GM19238 (cell line): ENCODE measurements around the gene MS4A10.
"Not testable (repeated sequence)": the region's sequence is repeated elsewhere in the genome, so short reads cannot be mapped to it uniquely, and the experiment has no call there.

ENCODE experiments used
- DNase-seq: peaks from one replicate; pipeline ENCODE4 v3.0.0; 2011; ENCODE audit warnings: low spot score; ENCODE audit not compliant: insufficient read length

MS4A10 gene

DNA sequence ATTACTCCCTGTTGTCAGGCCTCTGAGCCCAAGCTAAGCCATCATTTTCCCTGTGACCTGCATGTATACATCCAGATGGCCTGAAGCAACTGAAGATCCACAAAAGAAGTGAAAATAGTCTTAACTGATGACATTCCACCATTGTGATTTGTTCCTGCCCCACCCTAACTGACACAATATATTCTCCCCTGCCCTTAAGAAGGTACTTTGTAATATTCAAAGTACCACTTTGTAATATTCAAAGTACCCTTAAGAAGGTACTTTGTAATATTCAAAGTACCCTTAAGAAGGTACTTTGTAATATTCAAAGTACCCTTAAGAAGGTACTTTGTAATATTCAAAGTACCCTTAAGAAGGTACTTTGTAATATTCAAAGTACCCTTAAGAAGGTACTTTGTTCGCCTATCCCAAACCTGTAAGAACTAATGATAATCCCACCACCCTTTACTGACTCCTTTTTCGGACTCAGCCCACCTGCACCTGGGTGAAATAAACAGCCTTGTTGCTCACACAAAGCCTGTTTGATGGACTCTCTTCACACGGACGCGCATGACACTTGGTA is 38.7 kb downstream of the MS4A10 start:
- DNase-seq, result not testable (repeated sequence)

DNA sequence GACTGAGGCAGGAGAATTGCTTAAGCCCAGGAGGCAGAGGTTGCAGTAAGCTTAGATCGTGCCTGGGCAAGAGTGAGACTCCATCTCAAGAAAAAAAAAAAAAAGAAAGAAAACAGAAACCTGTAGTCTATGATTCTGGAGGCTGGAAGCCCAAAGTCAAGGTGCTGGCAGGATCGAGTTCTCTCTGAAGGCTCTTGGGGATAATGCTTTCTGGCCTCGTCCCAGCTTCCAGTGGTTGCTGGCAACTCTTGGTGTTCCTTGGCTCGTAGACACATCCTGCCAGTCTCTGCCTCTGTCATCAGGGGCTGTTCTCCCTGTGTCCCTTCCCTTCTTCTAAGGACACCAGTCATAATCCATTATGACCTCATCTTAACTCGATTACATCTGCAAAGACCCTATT is 40.0 kb downstream of the MS4A10 start:
- no peak for DNase-seq

DNA sequence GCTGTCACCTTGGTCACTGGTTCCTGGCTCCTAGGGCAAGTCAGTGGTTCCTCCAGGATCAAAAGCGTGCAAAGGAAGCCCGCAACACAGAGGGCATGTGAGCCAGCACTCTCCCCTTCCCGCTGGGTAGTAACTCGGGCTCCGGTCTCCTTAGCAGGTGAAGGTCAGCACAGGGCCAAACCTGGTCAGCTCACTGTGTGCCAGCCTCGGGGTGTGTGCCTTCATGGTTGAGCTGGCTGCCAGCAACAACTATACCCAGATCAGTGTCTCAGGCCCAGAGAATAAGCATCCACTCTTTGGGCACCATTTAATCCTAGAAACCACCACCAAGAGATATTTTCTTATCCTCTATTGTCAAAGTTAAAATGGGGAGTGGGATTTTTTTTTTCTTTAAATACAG is 40.7 kb downstream of the MS4A10 start:
- DNase-seq, result no peak

DNA sequence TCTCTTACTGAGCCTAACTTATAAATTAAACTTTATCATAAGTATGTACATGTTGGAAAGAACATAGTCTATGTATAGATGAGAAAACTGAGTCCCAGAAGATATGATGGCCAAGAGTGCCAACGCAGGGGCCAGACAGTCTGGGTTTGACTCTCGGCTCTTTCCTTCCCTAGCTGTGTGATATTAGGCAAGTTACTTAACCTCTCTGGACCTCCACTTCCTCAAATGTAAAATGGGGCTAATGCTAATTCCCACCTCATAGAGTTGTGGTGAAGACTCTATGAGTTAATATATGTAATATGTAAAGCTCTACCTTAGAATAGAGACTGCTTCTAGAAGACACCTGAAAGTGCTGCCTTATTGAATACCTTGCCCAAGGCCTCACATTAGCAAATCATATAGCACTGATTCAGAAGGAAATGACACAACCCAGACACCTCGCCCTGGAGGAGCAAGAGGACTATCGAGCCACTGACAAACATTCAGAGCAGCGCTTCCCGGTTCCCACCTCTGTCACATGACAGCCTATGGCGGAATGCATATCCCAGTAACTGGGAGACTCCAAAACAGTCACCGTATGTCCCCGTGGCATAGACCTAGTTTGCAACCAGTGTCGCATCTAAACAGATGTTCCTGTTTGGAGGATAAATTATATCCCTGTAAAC is 45.5 kb downstream of the MS4A10 start:
- no peak for DNase-seq

DNA sequence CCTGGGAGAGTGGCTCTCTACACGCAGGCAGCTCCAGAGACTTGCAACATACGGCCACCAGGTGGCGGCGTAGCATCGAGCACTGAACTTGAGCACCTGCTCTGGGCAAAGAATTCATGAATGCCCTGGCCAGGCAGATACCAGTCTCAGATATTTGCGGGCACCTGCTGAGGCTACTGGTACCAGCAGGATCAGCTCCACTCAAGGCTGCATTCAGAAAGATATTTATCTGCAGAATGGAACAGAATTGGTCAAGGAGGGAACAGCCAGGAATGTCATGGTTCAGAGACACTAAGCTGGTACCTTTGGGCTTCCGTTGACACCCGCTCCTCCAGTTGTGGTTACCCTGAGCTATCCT is 46.0 kb downstream of the MS4A10 start:
- DNase-seq, result peak; percentile 72

DNA sequence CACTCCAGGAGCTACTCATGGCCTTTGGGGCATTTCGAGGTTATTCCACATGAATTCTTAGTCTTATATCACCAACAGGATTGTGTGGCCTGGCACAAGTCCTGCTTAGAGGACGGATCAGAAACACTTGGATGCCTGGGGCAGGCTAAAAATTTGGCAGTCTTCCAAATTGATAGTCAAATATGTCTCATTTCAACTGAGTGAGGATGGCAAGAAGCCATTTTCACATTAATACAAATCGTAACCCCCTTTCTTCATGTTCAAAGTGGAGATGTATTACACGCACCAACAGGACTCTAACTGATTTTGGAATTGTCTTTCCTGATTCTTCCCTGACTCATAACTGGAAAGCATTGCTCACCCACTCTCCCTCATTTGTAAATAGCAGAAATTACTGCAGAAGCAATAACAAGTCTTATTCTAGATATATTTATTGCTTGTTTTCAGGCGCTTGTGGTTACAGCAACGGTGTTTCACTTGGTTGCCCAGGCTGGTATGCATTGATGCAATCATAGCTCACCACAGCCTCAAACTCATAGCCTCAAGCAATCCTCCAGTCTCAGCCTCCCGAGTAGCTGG is 46.5 kb downstream of the MS4A10 start:
- no peak for DNase-seq

DNA sequence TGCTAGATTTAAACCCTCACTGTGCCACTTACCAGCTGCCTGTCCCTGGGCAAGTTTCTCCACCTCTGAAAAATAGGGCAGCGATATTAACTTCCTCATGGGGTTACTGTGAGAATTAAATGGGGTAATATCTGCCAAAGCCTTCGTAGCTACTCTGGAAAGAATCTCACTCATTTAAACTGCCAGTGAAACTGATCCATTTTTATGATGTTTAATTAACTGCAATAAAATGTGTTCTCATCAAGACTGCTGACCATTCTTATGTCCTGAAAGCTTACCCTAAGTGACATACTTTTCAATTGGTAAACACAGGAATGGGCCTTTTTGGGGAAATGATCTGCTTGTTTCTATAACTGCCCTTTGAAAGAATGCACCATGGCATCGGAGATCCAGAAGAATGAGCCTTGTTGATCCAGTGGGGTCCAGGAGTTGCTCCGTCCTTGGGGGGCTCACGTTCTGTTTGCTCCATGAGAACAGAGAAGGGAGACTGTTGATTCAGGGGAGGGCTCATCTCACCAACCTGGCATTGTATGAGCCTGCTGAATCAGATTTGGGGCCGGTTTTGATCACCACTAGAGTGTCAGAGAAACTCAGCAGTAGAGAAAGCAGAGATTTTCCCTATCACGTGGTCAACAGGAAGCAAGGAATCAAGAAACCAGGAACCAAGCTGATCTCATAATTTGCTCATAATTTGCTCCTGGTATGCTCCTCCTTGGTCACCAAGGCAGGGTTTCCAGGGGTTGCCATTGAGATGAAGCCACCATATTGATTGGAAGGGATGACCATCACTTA is 49.8 kb downstream of the MS4A10 start:
- no peak for DNase-seq

DNA sequence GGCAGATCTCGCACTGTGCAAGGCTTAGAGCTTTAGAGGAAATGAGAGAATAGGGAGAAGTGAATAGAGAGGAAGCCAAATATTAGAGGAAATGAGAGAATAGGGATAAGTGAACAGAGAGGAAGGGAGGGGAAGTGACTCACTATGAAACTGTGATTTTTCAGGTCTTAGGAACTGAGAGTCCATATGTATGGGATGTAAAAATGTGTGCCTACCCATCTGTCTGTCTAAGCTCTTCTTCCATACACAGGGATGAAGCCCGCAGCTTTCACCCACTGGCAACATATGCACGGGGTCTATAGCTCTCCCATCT is 50.4 kb downstream of the MS4A10 start:
- no peak for DNase-seq

DNA sequence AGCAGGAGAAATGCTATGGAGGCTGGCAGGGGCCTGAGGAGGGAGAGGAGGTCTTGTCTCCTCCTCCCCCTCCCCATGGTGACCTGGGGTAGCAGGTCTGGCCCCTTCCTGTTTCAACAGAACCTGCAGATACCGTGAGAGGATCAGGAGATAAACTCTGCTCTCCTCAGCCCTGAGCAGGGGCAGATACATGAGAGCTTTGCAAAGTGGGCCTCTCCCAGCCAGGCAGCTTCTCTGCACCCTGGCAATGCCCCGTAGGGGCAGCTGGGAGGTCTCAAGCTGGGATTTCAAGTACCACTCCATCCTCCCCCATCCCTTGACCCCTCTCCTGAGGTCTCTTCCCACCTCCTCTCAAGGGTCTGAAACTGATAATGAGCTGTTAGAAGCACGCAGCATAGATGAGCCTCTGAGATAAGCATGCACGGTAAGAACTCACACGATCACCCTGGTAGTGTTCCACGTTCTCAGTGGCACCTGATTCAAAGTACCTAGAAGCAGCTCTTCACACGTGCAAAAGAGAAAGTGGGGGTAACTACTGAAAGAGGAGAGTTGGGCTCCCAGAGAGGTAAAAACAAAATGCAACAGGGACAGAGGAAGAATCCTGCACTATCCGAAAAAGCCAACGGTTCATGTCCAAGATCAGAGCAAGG is 51.9 kb downstream of the MS4A10 start:
- no peak for DNase-seq

DNA sequence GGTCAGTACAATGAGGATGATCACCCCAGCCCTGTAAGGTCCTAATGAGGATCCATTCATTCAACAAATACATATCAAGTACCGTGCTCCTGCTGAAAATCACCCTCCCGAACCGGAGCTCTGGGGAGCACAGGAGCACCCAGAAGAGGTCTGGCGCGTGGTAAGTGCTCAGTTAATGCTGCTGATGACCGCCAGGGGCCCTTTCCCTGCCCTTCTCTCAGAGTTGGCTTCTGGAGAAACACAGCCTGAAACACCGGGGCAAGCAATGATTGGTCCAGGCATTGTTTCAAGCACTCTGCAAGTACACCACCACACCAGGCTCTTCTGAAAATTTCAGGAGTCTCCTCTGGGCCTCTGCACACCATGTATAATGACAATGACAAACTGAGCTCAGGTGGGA is 53.0 kb downstream of the MS4A10 start:
- no peak for DNase-seq

DNA sequence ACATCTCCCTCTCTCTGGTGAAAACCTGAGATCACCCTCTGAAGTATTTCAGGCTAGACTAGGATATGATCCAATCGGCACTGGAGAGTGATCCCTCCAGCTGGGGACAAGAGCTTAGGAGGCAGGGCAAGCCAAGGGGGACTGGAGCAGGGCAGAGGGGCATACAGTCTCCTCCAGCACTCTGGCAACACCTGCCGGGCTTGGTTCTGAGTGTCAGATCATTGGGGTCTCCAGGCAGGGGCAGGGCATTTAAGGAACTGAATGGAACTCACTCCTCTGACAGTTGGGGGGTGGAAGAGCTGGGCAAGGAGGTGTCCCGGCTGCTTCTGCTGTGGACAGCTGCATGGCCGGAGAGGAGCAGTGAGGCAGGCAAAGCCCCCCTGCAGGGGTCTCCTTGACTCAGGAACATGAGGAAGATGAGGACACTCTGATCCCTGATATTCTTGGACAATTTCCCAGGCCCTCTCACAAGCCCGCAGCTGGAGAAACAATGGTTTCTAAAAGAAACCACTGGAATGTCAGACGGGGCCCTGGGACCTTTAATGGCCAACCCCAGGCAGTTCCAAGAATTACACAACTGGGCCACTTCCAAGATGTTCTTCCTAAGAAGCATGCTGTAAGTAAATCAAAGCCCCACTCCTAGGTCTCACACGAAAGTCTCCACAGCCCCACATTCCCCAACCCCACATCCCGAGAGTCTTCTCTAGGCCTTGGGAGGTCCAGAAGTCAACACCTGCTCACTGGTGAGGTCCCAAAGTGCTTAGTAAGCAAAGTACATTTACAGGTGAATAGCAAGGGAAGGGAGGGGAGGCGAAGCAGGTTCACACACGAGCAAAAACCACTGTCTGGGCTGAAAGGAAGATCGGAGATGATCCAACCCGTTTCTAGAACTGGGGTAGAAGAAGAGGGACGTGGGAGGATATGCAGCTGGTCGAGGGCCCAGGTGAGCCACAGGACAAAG is 55.6 kb downstream of the MS4A10 start:
- DNase-seq, result no peak

DNA sequence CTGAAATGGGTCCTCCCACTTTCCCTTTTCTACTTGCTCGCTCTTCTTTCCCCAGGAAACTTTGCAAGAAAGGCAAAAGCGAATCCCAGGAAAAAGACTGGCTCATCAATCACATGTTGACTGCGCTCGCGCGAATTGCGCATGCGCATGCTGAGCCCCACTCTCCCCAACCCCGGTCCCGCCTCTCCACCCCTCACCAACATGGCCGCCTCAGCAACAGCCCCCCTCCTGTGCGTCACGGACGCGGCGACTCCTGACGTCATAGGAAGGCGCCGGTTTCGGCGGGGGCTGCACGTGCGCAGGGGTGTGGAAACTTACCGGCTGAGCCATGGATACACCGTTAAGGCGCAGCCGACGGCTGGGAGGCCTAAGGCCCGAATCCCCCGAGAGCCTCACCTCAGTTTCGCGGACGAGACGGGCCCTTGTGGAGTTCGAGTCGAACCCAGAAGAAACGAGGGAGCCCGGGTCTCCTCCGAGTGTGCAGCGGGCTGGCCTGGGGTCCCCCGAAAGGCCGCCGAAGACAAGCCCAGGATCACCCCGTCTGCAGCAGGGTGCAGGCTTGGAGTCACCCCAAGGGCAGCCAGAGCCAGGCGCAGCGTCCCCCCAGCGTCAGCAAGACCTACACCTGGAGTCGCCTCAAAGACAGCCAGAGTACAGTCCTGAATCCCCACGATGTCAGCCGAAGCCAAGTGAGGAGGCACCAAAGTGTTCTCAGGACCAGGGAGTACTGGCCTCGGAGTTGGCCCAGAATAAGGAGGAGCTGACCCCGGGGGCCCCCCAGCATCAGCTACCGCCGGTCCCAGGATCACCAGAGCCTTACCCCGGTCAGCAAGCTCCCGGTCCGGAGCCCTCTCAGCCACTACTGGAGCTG is 56.9 kb downstream of the MS4A10 start, which contains the start of gene CCDC86:
CCDC86 (plus strand) TSS at position 317 of the 871 bp plus-strand sequence; CDS start at position 329, 12 bp downstream.
- DNase-seq, result peak; percentile 99

DNA sequence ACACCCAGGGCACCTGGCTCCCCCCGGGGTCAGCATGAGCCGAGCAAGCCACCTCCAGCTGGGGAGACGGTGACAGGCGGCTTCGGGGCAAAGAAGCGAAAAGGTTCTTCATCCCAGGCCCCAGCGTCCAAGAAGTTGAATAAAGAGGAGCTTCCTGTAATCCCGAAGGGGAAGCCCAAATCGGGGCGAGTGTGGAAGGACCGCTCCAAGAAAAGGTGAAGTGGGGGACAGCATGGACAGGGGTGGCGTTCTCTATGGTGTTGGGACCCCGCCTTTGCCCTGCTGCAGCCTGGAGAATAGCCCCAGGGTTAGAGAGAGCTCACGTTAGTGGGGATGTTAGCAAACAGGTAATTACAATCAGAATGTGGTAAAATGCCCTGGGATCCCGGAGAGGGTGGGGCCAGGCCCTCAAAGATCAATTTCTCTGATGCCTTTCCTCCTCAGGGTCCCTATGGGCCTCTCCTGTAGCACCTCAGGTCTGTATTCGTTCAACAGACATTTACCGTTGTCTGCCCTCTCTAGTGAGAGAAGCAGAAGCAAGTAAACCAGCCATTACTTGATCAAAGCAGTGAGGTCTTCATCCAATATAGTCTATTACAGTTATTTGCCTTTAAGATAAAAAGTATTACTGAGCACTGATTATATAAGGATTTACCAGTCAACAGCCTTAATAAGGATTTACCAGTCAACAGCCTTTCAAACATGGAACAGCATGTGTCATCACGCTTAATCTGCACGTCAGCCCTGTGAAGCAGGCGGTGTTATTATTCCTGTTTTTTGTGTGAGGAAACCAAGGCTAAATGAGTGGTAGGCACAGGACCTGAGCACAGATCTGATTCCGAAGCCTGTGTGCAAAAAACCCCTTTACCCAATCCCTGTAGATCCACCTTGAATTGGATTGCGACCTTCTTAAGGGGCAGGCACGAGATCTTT is 57.8 kb downstream of the MS4A10 start:
- DNase-seq, result no peak

DNA sequence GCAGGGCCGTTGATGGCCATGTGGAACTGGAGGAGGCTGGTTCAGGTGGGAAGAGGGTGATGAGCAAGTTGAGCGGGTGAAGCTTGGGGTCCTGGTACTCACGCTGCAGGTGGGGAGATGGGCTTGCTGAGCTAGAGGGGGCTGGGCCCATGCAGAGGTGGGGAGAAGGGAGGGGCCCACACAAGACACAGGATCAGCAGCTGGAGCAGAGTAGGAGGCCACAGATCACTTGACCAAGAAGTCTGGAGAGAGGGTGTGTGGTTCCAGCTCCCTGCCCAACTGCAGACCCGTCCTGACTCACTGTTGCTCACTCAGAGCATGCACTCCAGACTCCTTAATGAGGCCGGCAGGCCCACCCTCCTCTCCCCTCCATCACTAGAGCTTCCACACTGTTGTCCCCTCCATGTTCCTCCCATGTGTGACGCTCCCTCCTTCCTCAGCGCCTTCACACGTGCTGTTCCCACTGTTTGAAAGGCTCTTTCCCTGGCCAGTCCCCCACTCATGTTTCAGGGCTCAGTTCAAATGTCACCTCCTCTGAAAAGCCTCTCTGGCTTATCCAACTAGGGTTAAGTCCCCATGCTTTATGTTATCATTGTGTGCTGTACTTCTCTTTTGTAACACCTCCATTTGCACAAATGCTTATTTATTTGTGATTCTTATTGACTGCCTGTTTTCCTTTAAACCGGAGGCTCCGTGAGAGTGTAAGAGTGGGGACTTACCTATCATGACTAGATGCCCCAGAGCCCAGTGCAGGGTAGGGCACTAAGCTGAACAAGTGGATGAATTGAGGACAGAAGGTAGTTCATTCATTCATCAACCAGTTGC is 59.1 kb downstream of the MS4A10 start:
- no peak for DNase-seq

DNA sequence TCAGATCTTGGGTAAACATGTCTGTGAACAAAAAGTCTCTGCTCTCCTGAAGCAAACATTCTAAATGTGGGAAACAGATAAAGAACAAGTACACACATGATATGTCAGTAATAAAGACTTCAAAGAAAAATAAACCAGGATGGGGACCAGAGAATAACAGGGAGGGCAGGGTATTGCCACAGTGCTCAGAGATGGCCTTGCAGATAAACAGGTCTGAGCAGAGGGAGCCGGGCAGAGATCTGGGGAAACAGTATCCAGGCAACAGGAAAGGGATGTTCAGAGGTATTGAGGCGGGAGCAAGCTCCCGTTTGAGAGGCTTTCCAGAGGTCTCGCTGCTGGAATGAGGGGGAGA is 59.7 kb downstream of the MS4A10 start:
- DNase-seq, result no peak

DNA sequence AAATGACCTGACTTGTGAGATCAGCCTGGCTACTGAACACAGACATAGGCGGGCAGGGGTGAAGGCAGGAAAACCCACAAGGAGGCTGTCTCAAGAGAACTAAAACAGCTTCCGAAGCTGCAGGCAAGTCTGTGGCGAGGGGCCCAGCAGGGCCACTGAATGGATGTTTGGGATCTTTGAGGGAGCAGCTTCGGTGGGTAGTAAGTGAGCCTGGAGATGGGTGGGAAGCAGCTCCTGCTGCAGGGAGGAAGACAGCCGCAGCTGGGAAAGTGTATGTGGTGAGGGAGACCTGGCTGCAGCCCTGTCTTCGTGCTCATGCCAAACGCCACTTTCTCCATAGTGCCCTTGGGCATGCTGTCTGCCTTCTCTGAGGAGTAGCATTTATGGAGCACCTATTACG is 60.2 kb downstream of the MS4A10 start:
- no peak for DNase-seq

DNA sequence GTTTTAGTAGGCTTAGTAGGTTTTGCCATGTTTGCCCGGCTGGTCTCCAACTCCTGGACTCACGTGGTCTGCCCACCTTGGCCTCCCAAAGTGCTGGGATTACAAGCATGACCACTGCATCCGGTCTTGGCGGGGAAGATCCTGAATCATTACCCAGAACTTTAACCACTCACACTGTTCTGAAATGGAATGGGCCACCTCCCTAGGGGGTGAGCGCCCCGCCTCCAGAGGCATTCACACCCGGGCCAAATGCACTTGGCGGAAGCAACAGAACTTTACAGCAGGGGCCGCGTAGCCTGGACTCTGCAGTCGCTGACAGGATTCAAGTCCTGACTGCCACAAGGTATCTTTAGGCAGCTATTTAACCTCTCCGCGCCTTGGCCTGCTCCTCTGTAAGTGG is 62.1 kb downstream of the MS4A10 start:
- DNase-seq, result no peak

DNA sequence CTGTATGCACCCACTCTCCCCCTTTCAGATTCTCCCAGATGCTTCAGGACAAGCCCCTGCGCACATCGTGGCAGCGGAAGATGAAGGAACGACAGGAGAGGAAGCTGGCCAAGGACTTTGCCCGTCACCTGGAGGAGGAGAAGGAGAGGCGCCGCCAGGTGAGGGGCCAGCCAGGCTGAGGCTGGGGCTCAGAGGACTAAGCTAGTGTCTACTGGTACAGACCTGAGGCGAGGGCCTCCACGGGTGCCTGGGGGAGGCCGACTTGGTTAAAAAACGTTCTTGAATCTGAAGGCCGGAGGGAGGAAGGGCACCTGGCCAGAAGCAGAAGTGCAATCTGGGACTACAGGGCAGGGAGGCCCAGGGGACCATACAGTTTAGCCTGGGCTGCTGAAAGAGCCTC is 62.8 kb downstream of the MS4A10 start:
- no peak for DNase-seq
